SH-SY5Y (cell line): Measurements from ENCODE around the gene TMOD2.

Source experiments
- GATA2 ChIP-seq: IDR thresholded peaks from 2 replicates; pipeline ENCODE4 v1.6.1; 2011; ENCODE audit warnings: mild to moderate bottlenecking, low read depth, low read length
- GATA3 ChIP-seq: IDR thresholded peaks from 2 replicates; pipeline ENCODE4 v1.6.1; 2011; ENCODE audit warnings: low read depth, mild to moderate bottlenecking, low read length, moderate library complexity

GRCh38 chr15:51856714-51857380, 105.5 kb downstream of the TMOD2 start:
- no peak for TF ChIP-seq GATA3
- no peak for TF ChIP-seq GATA2
